Right lobe of liver (tissue), 6 donors: ENCODE results near the gene SHC3. TPM values are rescaled to one million over a fixed set of nuclear protein-coding genes. Genes with fewer than 3 reads are reported as not detected.

Experiments
- ATAC-seq, 4 donors: fragments of 200-7000 bp; cut with Tn5 transposase; one replicate each; pipeline ENCODE4 v1.9.1; 2020; ENCODE audit warnings: mild to moderate bottlenecking in 4 of 4, moderate library complexity in 4 of 4
- DNase-seq, 3 donors: peaks; one replicate each; pipeline ENCODE4 v3.0.0-alpha.2; 2020
- H3K27ac ChIP-seq, 3 donors: fragments of 200-600 bp; one replicate each; pipeline ENCODE4 v1.8.0; 2022
- H3K27me3 ChIP-seq, 2 donors: fragments of 200-600 bp; one replicate each; pipeline ENCODE4 v1.8.0; 2022
- H3K36me3 ChIP-seq, 4 donors: fragments of 200-600 bp; sonication (generic) in 1 of 4; one replicate each; pipeline versions ENCODE4 v1.5.1 to v1.8.0; 2017 to 2022; ENCODE audit warnings: control low read depth in 1 of 4
- H3K4me1 ChIP-seq, 4 donors: fragments of 200-600 bp; sonication (generic) in 1 of 4; one replicate each; pipeline versions ENCODE4 v1.5.1 to v1.8.0; 2017 to 2022; ENCODE audit warnings: control low read depth in 1 of 4
- H3K4me3 ChIP-seq, 3 donors: fragments of 200-600 bp; one replicate each; pipeline ENCODE4 v1.8.0; 2022
- H3K9me3 ChIP-seq, 4 donors: fragments of 200-600 bp; sonication (generic) in 1 of 4; one replicate each; pipeline versions ENCODE4 v1.5.1 to v1.8.0; 2017 to 2022; ENCODE audit warnings: control low read depth in 1 of 4
- POLR2A ChIP-seq: fragments of 450-650 bp; IDR thresholded peaks from one replicate; pipeline ENCODE4 v1.6.1; 2017; ENCODE audit warnings: antibody characterized with exemption, mild to moderate bottlenecking
- WGBS: methylation state at CpG from one replicate; pipeline ENCODE4 v1.1.6; 2018; ENCODE audit warnings: low coverage, low lambda C conversion rate; ENCODE audit not compliant: insufficient coverage; ENCODE audit errors: missing lambda C conversion rate; 5-methylcytosine and 5-hydroxymethylcytosine counted together
- intact Hi-C, 2 donors: fragments of 100-400 bp; cut with DNase I; formaldehyde crosslinking; loops; one replicate each; pipeline versions ENCODE4 v1.11.2 to v1.14.1; 2022
- total RNA-seq, 6 experiments: library from RNA; depleted of rRNA in 2 of 6; stranded (reverse); fragments of >200 nt in 2 of 6; fragmentation: NEBNext Ultra II Directional in 3 of 6; extraction: Animal tissue kit (Norgen Biotek cat#: 25700) in 3 of 6; gene quantifications; one replicate each; pipeline versions ENCODE4 v1.1.0 to v1.2.4, GENCODE V29; 2016 to 2023
- TF ChIP-seq, protein P1 (sequence below), 4 donors: fragments of 200-600 bp in 3 of 4; fragments of 450-650 bp in 1 of 4; IDR thresholded peaks; one replicate each; pipeline versions ENCODE4 v1.5.1 to v1.8.0; 2016 to 2022; ENCODE audit warnings: antibody characterized with exemption in 4 of 4, mild to moderate bottlenecking in 2 of 4
- donor health status: DM: no; HTN: yes; CAD: no.
- donor health status: DM: no; HTN: no; CAD: no.
- donor health status: DM: no; HTN: no; CAD: no.
- donor health status: DM: no; HTN: yes; CAD: no.
- donor health status: DM: no; HTN: yes; CAD: no.

The SHC3 gene
- total RNA-seq, 6 experiments from 2014 or later: 0.05 to 0.35 (median 0.17) TPM

DNA sequence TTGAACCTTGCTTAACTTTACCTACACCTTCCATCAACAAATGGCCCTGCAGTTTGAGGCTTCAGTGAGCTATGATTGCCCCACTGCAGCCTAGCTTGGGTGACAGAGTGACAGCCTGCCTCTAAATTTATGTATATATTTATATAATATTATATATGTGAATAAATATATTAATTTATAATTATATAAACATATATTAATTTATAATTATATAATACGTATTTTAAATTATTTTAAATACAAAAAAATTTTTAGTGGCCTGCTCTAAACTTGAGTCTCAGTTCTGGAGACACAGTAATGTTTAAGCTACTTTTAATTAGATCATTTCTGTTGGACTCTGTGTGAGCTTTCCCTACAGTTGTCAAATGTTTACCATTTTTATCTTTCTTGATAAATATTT, 9.3 kb upstream of the SHC3 start:
- TF ChIP-seq POLR2A: no peak
- TF ChIP-seq, protein P1, sequence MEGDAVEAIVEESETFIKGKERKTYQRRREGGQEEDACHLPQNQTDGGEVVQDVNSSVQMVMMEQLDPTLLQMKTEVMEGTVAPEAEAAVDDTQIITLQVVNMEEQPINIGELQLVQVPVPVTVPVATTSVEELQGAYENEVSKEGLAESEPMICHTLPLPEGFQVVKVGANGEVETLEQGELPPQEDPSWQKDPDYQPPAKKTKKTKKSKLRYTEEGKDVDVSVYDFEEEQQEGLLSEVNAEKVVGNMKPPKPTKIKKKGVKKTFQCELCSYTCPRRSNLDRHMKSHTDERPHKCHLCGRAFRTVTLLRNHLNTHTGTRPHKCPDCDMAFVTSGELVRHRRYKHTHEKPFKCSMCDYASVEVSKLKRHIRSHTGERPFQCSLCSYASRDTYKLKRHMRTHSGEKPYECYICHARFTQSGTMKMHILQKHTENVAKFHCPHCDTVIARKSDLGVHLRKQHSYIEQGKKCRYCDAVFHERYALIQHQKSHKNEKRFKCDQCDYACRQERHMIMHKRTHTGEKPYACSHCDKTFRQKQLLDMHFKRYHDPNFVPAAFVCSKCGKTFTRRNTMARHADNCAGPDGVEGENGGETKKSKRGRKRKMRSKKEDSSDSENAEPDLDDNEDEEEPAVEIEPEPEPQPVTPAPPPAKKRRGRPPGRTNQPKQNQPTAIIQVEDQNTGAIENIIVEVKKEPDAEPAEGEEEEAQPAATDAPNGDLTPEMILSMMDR (IDR thresholded peaks at IDR 0.05): no peak
- H3K27me3 ChIP-seq: no peaks in the 10 kb centered on the region
- ATAC-seq (no peak), DNase-seq (no peak)
- intact Hi-C loops: no loop called here
- 67% methylated on average over 1 of the region's 1 CpG for WGBS
- no peaks in the 10 kb centered on the region for H3K36me3 ChIP-seq
- no peaks in the 10 kb centered on the region for H3K4me1 ChIP-seq
- H3K4me3 ChIP-seq: no peak overlapping the region
- no peak overlapping the region for H3K27ac ChIP-seq
- H3K9me3 ChIP-seq: no peaks in the 10 kb centered on the region

DNA sequence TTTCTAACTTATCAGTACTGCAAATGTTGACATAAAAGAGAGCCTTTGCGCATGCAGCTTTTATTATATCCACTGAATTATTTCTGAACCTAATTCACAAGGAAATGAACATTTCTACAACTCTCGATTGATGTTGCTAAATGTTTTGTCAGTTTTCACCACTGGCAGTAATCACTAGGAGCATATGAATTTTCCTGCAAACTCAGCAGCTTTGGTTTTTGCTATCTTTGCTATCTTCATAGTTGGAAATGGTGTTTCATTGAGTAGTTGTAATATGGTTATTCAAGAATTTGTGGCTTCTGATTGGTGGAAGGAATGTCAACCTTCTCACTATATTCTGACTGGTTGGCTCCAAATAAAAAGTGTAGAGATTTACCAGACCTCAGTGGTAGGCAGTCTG, 8.9 kb upstream of the SHC3 start:
- Histone ChIP-seq H3K4me1 (no peaks in the 10 kb centered on the region), H3K27me3 (no peaks in the 10 kb centered on the region), H3K36me3 (no peaks in the 10 kb centered on the region), H3K27ac (no peak overlapping the region), H3K9me3 (no peaks in the 10 kb centered on the region), H3K4me3 (no peak overlapping the region)
- no peak for DNase-seq
- TF ChIP-seq, protein P1 (IDR thresholded peaks at IDR 0.05): no peak
- no peak for TF ChIP-seq POLR2A
- WGBS: 93% methylated on average over 2 of the region's 2 CpGs
- intact Hi-C loops: no loop called here
- no peak for ATAC-seq

DNA sequence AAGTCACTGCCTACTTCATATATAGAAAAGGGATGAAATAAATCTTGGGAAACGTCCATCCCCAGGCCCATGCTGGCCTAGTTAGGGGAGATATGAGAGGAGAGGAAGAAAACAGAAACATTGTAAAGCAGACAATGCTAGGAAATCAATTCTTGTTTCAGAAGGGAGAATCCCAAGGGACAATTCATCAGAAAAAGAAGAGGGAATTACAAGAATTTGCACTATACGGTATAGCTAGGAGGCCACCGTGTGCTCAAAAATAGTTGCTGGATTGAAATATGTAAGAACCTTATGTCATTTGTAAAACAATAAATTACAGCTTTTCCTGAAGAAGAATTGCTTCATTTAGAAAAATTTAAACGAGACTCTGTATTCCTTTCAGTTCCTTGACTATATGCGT, 8.3 kb upstream of the SHC3 start:
- no peak overlapping the region for H3K27ac ChIP-seq
- WGBS: 80% methylated on average over 5 of the region's 5 CpGs
- intact Hi-C loops: no loop called here
- ATAC-seq (no peak), DNase-seq (no peak)
- no peak overlapping the region for H3K4me3 ChIP-seq
- H3K36me3 ChIP-seq: no peaks in the 10 kb centered on the region
- H3K27me3 ChIP-seq: no peaks in the 10 kb centered on the region
- TF ChIP-seq POLR2A: no peak
- TF ChIP-seq, protein P1 (IDR thresholded peaks at IDR 0.05): no peak
- no peaks in the 10 kb centered on the region for H3K4me1 ChIP-seq
- H3K9me3 ChIP-seq: no peaks in the 10 kb centered on the region

DNA sequence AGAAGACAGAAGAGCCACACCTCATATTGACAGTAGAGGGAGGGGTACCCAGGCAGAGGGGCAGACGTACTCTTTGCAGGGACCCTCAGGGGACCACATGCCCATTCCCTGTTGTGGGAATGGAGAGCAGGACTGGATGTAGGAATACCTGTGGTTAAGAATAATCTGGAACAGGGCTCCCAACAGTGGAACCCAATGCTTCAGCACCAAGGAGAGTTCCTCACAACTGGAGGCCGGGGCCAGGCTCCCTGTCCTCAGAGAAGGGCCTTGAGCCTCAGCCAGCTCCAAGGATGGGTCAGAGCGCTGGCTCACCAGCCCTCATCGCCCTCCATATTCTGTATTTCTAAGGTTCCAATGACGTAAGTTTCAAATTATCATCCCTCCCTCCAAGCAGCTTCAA, 7.4 kb upstream of the SHC3 start:
- ATAC-seq (no peak), DNase-seq (no peak)
- Histone ChIP-seq H3K36me3 (no peaks in the 10 kb centered on the region), H3K9me3 (no peaks in the 10 kb centered on the region), H3K4me3 (no peak overlapping the region), H3K27me3 (no peaks in the 10 kb centered on the region), H3K4me1 (no peaks in the 10 kb centered on the region), H3K27ac (no peak overlapping the region)
- TF ChIP-seq, protein P1 (IDR thresholded peaks at IDR 0.05): no peak
- TF ChIP-seq POLR2A: no peak
- WGBS: 100% methylated on average over 1 of the region's 5 CpGs
- intact Hi-C loops: no loop called here

DNA sequence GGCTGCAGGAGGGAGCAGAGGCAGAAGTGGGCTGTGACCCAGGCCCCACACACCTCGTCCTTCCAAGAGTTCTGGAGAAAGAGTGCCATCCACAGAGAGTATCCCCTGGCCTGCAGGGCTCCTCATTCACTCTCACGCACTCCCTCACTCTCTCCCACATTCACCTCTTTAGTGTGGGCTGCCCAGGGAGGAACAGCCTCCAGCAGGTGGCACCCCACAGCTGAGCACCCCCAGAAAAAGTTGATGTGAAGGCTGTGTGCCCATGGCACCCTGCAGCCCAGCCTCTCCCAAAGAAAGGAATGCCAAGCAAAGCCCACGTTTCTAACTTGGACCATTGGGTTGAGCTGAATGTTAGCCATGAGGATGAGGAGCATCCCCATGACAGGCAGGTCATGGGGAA, 4.5 kb upstream of the SHC3 start:
- H3K27ac ChIP-seq: no peak overlapping the region
- H3K9me3 ChIP-seq: no peaks in the 10 kb centered on the region
- 77% methylated on average over 3 of the region's 3 CpGs for WGBS
- no peaks in the 10 kb centered on the region for H3K27me3 ChIP-seq
- ATAC-seq (no peak), DNase-seq (no peak)
- H3K4me3 ChIP-seq: no peak overlapping the region
- intact Hi-C loops: no loop called here
- no peaks in the 10 kb centered on the region for H3K36me3 ChIP-seq
- peaks cover 0 to 17% (median 8%) of the 10 kb centered on the region in 4 donors for H3K4me1 ChIP-seq
- TF ChIP-seq, protein P1 (IDR thresholded peaks at IDR 0.05): no peak
- no peak for TF ChIP-seq POLR2A
